ENCODE results near the gene RGPD6.
"Not testable (repeated sequence)": the region's sequence is repeated elsewhere in the genome, so short reads cannot be mapped to it uniquely, and the experiment has no call there.

Gene RGPD6

GRCh38 chr2:110488991-110489390 lies 88.0 kb downstream of the RGPD6 start:
- H3K4me3 ChIP-seq (ENCODE audit: low read depth, low read length); DNase-seq (ENCODE audit: low read depth): not testable (repeated sequence)

GRCh38 chr2:110482697-110483096 lies 94.3 kb downstream of the RGPD6 start:
- H3K4me3 ChIP-seq (ENCODE audit: low read depth, low read length); DNase-seq (ENCODE audit: low read depth): not testable (repeated sequence)

- DNase-seq (ENCODE audit: low read depth), result not testable (repeated sequence)
Measured at GRCh38 chr2:110481200-110481599, 95.8 kb downstream of the RGPD6 start.

GRCh38 chr2:110480084-110480483 lies 96.9 kb downstream of the RGPD6 start:
- not testable (repeated sequence) for DNase-seq (ENCODE audit: low read depth); H3K4me3 ChIP-seq (ENCODE audit: low read depth, low read length)

More at GRCh38 chr2:110481200-110481599, 95.8 kb downstream of the RGPD6 start:
- H3K4me3 ChIP-seq (ENCODE audit: low read depth, low read length), result not testable (repeated sequence)

- H3K4me3 ChIP-seq (ENCODE audit: low read depth, low read length); DNase-seq (ENCODE audit: low read depth): not testable (repeated sequence)
Measured at GRCh38 chr2:110477370-110477769, 99.7 kb downstream of the RGPD6 start.

GRCh38 chr2:110476952-110477351 lies 100.1 kb downstream of the RGPD6 start:
- not testable (repeated sequence) for DNase-seq (ENCODE audit: low read depth); H3K4me3 ChIP-seq (ENCODE audit: low read depth, low read length)

- not testable (repeated sequence) for H3K4me3 ChIP-seq (ENCODE audit: low read depth, low read length); DNase-seq (ENCODE audit: low read depth)
Measured at GRCh38 chr2:110475627-110476359, 101.2 kb downstream of the RGPD6 start.

GRCh38 chr2:110474898-110475297 lies 102.1 kb downstream of the RGPD6 start:
- DNase-seq (ENCODE audit: low read depth); H3K4me3 ChIP-seq (ENCODE audit: low read depth, low read length): not testable (repeated sequence)

GRCh38 chr2:110473059-110473358 lies 104.0 kb downstream of the RGPD6 start:
- not testable (repeated sequence) for H3K4me3 ChIP-seq (ENCODE audit: low read depth, low read length); DNase-seq (ENCODE audit: low read depth)

- H3K4me3 ChIP-seq (ENCODE audit: low read depth, low read length); DNase-seq (ENCODE audit: low read depth): not testable (repeated sequence)
Measured at GRCh38 chr2:110472171-110473058, 104.6 kb downstream of the RGPD6 start, which contains the start of gene LIMS4. TSS of gene LIMS4 (minus strand) at chr2:110472816. CDS start at chr2:110472778, 38 bp downstream.

- not testable (repeated sequence) for H3K4me3 ChIP-seq (ENCODE audit: low read depth, low read length); DNase-seq (ENCODE audit: low read depth)
Measured at GRCh38 chr2:110468921-110469320, 108.1 kb downstream of the RGPD6 start.

GRCh38 chr2:110465312-110465711 lies 111.7 kb downstream of the RGPD6 start:
- not testable (repeated sequence) for DNase-seq (ENCODE audit: low read depth); H3K4me3 ChIP-seq (ENCODE audit: low read depth, low read length)

Measured in GM12864 (cell line).